KOPT-K1 (cell line): Measurements from ENCODE around the gene PLEKHD1.

Experiments used
- H3K27ac ChIP-seq: fragments of 200-600 bp; sonication (generic); 2 replicates; pipeline ENCODE4 v1.5.1; 2016; ENCODE audit warnings: antibody characterized with exemption, mild to moderate bottlenecking, low read depth, low read length; ENCODE audit not compliant: poor library complexity, severe bottlenecking
- H3K36me3 ChIP-seq: fragments of 200-600 bp; sonication (generic); 2 replicates; pipeline ENCODE4 v1.5.1; 2017; ENCODE audit warnings: antibody characterized with exemption, mild to moderate bottlenecking, low read length, moderate library complexity; ENCODE audit not compliant: insufficient read depth
- H3K9me3 ChIP-seq: fragments of 200-600 bp; sonication (generic); 2 replicates; pipeline ENCODE4 v1.5.1; 2017; ENCODE audit warnings: antibody characterized with exemption, low read length, mild to moderate bottlenecking; ENCODE audit not compliant: insufficient read depth, poor library complexity, severe bottlenecking

The PLEKHD1 gene

GRCh38 chr14:69542311-69542710, 57.8 kb downstream of the PLEKHD1 start:
- H3K27ac ChIP-seq = no peak overlapping the region
- H3K9me3 ChIP-seq = no peaks in the 10 kb centered on the region
- H3K36me3 ChIP-seq = no peaks in the 10 kb centered on the region

GRCh38 chr14:69543341-69544115, 59.0 kb downstream of the PLEKHD1 start:
- Histone ChIP-seq H3K27ac (no peak overlapping the region), H3K36me3 (no peaks in the 10 kb centered on the region), H3K9me3 (no peaks in the 10 kb centered on the region)

- Histone ChIP-seq H3K27ac (no peak overlapping the region), H3K9me3 (no peaks in the 10 kb centered on the region), H3K36me3 (no peaks in the 10 kb centered on the region)
Observed at GRCh38 chr14:69547701-69548348, 63.3 kb downstream of the PLEKHD1 start.

GRCh38 chr14:69548566-69548965, 64.0 kb downstream of the PLEKHD1 start:
- Histone ChIP-seq H3K36me3 (no peaks in the 10 kb centered on the region), H3K27ac (no peak overlapping the region), H3K9me3 (no peaks in the 10 kb centered on the region)

DNA sequence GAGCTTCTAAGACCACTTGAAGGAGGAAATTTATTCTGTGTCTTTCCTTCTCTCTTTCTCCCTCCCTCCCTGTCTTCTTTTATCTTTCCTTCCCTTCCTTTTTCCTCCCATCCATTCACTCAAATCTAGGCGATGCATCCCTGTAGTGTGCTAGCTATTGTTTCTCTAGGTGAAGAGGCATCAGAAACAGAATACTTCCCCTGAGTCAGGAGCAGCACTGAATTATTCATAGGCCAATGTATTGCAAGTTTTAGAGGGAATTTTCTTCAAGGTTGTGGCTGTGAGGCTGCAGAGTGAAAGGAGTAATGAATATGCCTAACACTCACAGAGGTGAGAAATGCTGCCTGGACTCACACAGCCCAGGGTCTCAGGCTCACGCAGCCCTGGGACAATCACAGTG, 67.0 kb downstream of the PLEKHD1 start:
- Histone ChIP-seq H3K36me3 (no peaks in the 10 kb centered on the region), H3K9me3 (no peaks in the 10 kb centered on the region), H3K27ac (no peak overlapping the region)

- Histone ChIP-seq H3K9me3 (no peaks in the 10 kb centered on the region), H3K36me3 (no peaks in the 10 kb centered on the region), H3K27ac (no peak overlapping the region)
Observed at GRCh38 chr14:69553252-69553651, 68.7 kb downstream of the PLEKHD1 start.

- H3K9me3 ChIP-seq = no peaks in the 10 kb centered on the region
- no peaks in the 10 kb centered on the region for H3K36me3 ChIP-seq
- H3K27ac ChIP-seq = no peak overlapping the region
Observed at GRCh38 chr14:69554500-69554899, 70.0 kb downstream of the PLEKHD1 start.

- Histone ChIP-seq H3K27ac (no peak overlapping the region), H3K9me3 (no peaks in the 10 kb centered on the region)
Observed at GRCh38 chr14:69558774-69559173, 74.2 kb downstream of the PLEKHD1 start.

DNA sequence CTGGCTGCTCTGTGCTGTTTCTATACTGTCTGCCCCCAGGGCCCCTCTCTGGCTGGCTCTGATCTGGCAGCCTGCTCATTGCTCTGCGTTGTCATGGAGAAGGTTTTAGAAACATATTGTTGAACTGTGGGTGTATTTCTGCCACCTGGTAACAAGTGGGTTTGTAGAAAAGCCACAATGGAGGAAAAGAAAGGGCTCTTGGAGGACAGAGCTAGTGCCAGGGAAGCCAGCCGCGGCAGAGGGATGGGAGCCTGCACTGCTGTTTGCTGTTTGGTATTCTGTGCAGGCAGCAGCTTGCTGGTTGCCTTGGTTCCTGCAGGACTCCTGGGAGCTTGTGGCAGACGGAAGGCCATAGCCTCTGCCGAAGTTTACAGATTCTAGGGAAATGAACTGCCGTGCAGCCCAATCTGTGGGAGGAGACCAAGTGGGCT, 75.1 kb downstream of the PLEKHD1 start:
- Histone ChIP-seq H3K36me3 (no peaks in the 10 kb centered on the region), H3K27ac (no peak overlapping the region), H3K9me3 (no peaks in the 10 kb centered on the region)

More at GRCh38 chr14:69558774-69559173, 74.2 kb downstream of the PLEKHD1 start:
- no peaks in the 10 kb centered on the region for H3K36me3 ChIP-seq

DNA sequence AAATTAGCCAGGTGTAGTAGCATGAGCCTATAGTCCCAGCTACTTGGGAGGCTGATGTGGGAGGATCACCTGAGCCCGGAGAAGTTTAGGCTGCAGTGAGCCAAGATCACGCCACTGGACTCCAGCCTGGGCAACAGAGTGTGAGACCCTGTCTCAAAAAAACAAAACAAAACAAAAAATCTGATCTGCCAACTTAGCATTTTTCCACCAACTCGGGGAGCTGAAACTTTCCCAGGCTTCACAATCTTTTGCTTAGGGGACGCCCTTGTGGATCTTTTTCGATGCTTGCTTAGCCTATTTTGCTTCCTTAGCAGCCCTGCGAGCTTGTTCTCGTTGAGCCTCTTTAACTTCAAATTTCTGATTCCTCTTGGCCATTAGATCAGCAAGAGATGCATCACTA, 76.3 kb downstream of the PLEKHD1 start:
- no peak overlapping the region for H3K27ac ChIP-seq

DNA sequence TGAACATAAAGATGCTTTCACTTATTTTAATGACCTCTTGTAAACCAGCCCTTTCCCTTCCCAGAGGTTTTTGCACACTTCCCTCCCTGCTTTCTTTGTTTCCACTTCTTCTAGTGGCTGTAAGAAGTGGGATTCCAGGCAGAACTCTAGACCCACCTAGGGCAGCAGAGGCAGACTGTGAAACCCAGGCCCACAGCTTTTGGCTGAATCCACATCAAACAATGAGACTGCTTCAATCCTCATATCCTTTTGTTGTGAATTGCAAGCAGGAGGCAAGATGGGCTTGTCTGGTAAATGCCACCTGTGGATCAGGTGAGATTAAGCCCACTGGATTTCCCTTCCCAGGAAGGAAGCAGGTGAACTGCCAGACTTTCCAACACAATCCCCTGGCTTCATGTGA, 77.4 kb downstream of the PLEKHD1 start:
- no peaks in the 10 kb centered on the region for H3K9me3 ChIP-seq
- H3K27ac ChIP-seq = no peak overlapping the region
- H3K36me3 ChIP-seq = no peaks in the 10 kb centered on the region

More for the DNA sequence above, 76.3 kb downstream of the PLEKHD1 start:
- no peaks in the 10 kb centered on the region for H3K36me3 ChIP-seq
- no peaks in the 10 kb centered on the region for H3K9me3 ChIP-seq

DNA sequence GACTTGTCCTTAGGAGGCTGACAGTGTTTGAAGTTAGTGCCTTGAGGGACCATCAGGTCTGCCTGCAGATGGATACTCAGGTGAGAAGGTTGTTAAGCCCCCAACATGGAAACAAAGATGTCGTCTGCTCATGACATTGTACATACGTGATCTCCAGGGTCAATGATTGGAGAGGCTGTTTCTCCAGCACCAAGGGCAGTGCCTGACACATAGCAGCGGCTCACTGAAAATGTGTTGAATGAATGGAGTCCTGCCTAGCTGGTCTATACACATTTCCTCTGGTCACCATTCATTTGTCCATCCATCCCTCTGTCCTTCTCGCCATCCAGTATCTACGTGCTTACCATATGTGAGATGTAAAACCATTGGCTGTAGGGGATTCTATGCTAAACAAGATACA, 83.0 kb downstream of the PLEKHD1 start:
- Histone ChIP-seq H3K27ac (no peak overlapping the region), H3K36me3 (no peaks in the 10 kb centered on the region)

DNA sequence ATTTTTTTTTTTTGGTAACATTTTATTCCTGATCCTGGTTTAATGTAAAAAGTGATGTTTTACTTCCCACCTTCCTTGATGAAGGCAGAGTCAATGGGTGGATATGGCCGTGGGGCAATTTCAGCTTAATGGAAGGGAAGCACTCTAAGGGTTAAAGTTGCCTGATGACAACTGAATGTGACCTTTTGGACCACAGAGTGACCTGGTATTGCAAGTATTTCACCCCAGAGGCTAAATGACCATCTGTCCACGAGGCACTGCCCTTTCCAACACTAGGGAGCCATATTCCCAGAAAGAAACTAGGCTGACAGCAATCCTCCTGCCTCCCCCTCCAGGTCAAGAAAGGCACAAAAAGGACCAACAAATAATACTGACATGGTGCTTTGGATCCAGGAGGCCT, 85.3 kb downstream of the PLEKHD1 start:
- Histone ChIP-seq H3K9me3 (no peaks in the 10 kb centered on the region), H3K27ac (no peak overlapping the region), H3K36me3 (no peaks in the 10 kb centered on the region)

More for the DNA sequence above, 83.0 kb downstream of the PLEKHD1 start:
- no peaks in the 10 kb centered on the region for H3K9me3 ChIP-seq

DNA sequence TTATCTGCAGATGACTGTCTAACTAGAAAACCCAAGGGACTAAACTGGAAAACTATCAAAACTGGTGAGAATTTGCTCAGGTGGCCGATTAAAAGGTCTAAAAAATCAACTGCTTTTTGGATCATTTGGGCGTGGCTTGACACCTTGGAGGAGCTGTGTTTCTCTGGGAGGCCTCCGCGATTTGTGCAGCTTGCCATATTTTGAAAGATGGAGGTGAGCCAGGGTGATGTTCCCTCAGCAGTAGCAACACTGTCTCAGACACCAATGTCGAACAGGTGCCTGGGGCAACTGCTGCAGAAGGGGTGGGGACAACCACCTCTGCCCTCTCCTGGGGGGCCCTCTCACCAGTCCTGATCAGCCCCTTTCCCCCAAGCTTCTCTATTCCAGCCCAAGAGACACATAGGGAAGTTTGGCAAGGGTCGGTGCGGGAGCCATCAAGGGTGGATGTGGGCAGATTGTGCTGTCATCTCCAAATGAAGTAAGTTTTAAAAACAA, 86.4 kb downstream of the PLEKHD1 start:
- Histone ChIP-seq H3K27ac (no peak overlapping the region), H3K9me3 (no peaks in the 10 kb centered on the region), H3K36me3 (no peaks in the 10 kb centered on the region)

DNA sequence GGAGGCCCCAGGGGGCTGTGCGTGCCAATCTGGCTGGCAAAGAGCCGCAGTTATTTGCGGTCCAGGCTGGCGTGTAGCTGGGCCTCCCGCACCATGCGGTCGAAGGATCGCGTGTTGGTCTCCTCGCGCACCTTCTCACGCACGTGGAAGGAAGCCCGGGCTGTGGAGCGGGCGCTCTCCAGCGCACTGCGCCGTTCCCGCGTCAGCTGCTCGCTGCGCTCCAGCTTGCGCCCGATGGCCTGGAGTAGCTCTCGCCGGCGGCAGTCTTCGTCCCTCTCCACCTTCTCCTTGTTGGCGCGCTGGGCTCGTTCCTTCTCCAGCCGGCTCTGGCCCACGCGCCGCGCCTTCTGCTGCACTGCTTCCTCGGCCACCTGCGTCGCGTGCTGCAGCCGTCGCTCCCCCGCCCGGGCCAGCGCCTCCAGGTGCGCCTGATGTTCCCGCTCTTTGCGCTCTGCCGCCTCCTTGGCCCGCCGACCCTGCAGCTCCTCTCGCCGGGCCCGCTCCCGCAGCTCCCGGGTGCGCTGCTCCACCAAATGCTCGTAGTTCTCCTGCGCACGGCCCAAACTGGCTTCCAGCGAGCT, 87.0 kb downstream of the PLEKHD1 start:
- Histone ChIP-seq H3K27ac (no peak overlapping the region), H3K9me3 (no peaks in the 10 kb centered on the region), H3K36me3 (no peaks in the 10 kb centered on the region)
